OCI-LY7 (cell line): ENCODE measurements around the gene ACAA2.

Experiments
- EZH2phosphoT487 ChIP-seq: fragments of 200-600 bp; sonication (generic); IDR thresholded peaks from 2 replicates; pipeline ENCODE4 v1.6.1; 2018; ENCODE audit warnings: low read depth, borderline replicate concordance, mild to moderate bottlenecking, mixed run types, antibody characterized with exemption, low read length, moderate library complexity, mixed read lengths
- TF ChIP-seq, protein P1 (sequence below): fragments of 200-600 bp; sonication (generic); conservative IDR thresholded peaks from 2 replicates; pipeline ENCODE4 v1.5.1; 2014; ENCODE audit warnings: mild to moderate bottlenecking, antibody characterized with exemption, low read length, moderate library complexity, mixed read lengths

DNA sequence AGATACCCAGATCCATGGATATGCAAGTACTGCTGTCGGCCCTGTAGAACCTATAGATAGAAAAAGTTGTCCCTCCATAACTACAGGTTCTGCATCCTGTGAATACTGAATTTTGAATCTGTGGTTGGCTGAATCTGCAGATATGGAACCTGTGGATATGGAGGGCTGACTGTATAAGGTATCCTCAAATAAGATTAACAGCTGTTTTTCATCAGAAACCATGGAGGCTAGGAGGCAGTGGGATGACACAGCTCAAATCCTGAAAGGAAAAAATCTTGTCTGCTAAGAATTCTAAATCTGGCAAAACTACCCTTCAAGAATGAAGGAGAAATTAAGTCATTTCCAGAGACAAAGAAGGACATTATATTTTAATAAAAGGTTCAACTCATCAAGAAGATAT, 14.7 kb upstream of the ACAA2 start:
- TF ChIP-seq, protein P1, sequence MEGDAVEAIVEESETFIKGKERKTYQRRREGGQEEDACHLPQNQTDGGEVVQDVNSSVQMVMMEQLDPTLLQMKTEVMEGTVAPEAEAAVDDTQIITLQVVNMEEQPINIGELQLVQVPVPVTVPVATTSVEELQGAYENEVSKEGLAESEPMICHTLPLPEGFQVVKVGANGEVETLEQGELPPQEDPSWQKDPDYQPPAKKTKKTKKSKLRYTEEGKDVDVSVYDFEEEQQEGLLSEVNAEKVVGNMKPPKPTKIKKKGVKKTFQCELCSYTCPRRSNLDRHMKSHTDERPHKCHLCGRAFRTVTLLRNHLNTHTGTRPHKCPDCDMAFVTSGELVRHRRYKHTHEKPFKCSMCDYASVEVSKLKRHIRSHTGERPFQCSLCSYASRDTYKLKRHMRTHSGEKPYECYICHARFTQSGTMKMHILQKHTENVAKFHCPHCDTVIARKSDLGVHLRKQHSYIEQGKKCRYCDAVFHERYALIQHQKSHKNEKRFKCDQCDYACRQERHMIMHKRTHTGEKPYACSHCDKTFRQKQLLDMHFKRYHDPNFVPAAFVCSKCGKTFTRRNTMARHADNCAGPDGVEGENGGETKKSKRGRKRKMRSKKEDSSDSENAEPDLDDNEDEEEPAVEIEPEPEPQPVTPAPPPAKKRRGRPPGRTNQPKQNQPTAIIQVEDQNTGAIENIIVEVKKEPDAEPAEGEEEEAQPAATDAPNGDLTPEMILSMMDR = no peak
- TF ChIP-seq EZH2phosphoT487 = no peak
